ENCODE data around the gene LMTK2. TPM values are rescaled to one million over a fixed set of nuclear protein-coding genes. Genes with fewer than 3 reads are reported as not detected.
A peak's percentile ranks its signal among the peaks of the same experiment; 100 is the strongest.

LMTK2 gene
- total and polyA plus RNA-seq, 5 donors from 2014 or later: 2.0 to 28.9 (median 3.0) TPM

DNA sequence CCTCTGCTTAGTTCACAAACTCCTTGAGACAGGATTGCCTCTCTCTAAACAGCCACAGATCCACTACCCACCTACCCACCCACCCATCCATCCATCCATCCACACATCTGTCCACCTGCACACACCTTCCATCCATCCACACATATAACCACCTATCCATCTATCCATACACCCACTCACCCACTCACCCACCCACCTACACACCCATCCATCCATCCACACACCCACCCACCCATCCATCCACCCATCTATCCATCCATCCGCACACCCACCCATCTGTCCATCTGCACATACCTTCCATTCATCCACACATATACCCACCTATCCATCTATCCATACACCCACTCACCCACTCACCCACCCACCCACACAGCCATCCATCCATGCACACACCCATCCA is 135.7 kb downstream of the LMTK2 start:
- Histone ChIP-seq H3K27ac (ENCODE audit: insufficient read depth, low read length, poor library complexity, severe bottlenecking) (no peak overlapping the region), H3K9me3 (ENCODE audit: control insufficient read depth in 2 of 2, low read length in 2 of 2) (no peaks in the 10 kb centered on the region), H3K36me3 (ENCODE audit: control insufficient read depth, insufficient read depth, low read length) (peaks cover 56% of the 10 kb centered on the region), H3K4me1 (ENCODE audit: control insufficient read depth, insufficient read depth, low read length, poor library complexity, severe bottlenecking) (no peaks in the 10 kb centered on the region), H3K4me3 (ENCODE audit: low read depth, low read length) (no peak overlapping the region), H3K27me3 (ENCODE audit: control insufficient read depth, insufficient read depth, low read length) (no peaks in the 10 kb centered on the region)
- no peak for DNase-seq
- no peak for ATAC-seq (ENCODE audit: low read depth in 2 of 2)
- Mint-ChIP-seq H3K4me1 (peaks cover 0 to 24% (median 0%) of the 10 kb centered on the region in 4 donors), H3K36me3 (peaks cover 20% of the 10 kb centered on the region), H3K9me3 (no peaks in the 10 kb centered on the region), H3K4me3 (no peak overlapping the region), H3K27me3 (no peaks in the 10 kb centered on the region), H3K27ac (no peak overlapping the region)

DNA sequence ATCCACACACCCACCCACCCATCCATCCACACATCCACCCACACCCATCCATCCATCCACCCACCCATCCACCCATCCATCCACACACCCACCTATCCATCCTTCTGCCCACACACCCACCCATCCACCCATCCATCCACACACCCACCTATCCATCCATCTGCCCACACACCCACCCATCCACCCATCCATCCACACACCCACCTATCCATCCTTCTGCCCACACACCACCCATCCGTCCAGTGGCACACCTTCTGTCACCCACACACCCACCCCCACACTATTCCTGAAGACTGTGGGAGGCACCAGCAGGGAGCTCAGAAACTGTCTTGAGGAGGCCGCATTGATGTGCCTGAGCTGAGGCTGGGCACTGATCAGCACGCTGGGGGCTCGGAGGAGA is 136.3 kb downstream of the LMTK2 start:
- Histone ChIP-seq H3K27ac (ENCODE audit: insufficient read depth, low read length, poor library complexity, severe bottlenecking) (no peak overlapping the region), H3K27me3 (ENCODE audit: control insufficient read depth, insufficient read depth, low read length) (no peaks in the 10 kb centered on the region), H3K4me3 (ENCODE audit: low read depth, low read length) (no peak overlapping the region), H3K4me1 (ENCODE audit: control insufficient read depth, insufficient read depth, low read length, poor library complexity, severe bottlenecking) (peaks cover 1% of the 10 kb centered on the region), H3K36me3 (ENCODE audit: control insufficient read depth, insufficient read depth, low read length) (peaks cover 57% of the 10 kb centered on the region), H3K9me3 (ENCODE audit: control insufficient read depth in 2 of 2, low read length in 2 of 2) (no peaks in the 10 kb centered on the region)
- H3K27me3 Mint-ChIP-seq: no peaks in the 10 kb centered on the region
- peaks cover 0 to 30% (median 1%) of the 10 kb centered on the region in 4 donors for H3K4me1 Mint-ChIP-seq
- ATAC-seq (ENCODE audit: low read depth in 2 of 2): no peak
- peaks cover 22% of the 10 kb centered on the region for H3K36me3 Mint-ChIP-seq
- no peaks in the 10 kb centered on the region for H3K9me3 Mint-ChIP-seq
- H3K4me3 Mint-ChIP-seq: no peak overlapping the region
- no peak overlapping the region for H3K27ac Mint-ChIP-seq
- DNase-seq: no peak

DNA sequence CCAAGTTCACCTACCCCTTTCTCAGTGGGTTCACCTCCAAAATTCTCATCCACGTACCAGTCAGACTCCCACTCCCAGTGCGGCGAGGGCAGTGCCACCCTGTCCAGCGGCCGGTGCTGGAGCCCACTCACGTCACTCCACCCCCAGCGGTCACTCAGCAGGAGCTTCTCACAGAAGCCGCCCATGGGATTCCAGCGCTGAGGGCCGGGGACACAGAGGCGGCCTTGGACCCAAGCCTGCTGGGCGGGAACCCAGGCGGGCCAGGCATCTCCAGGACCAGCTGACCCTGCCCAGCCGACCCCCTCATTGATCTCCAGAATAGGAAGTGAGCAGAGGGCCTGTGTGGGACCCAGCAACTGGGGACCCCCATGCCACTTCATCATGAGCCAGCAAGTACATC is 138.2 kb downstream of the LMTK2 start:
- Mint-ChIP-seq H3K4me1 (peaks cover 5 to 49% (median 12%) of the 10 kb centered on the region in 4 donors), H3K27ac (peak overlapping the region in 1 of 3 donors; percentile 42), H3K4me3 (no peak overlapping the region), H3K36me3 (peaks cover 17% of the 10 kb centered on the region), H3K27me3 (no peaks in the 10 kb centered on the region), H3K9me3 (no peaks in the 10 kb centered on the region)
- Histone ChIP-seq H3K4me3 (ENCODE audit: low read depth, low read length) (no peak overlapping the region), H3K27ac (ENCODE audit: insufficient read depth, low read length, poor library complexity, severe bottlenecking) (no peak overlapping the region), H3K27me3 (ENCODE audit: control insufficient read depth, insufficient read depth, low read length) (no peaks in the 10 kb centered on the region), H3K36me3 (ENCODE audit: control insufficient read depth, insufficient read depth, low read length) (peaks cover 39% of the 10 kb centered on the region), H3K4me1 (ENCODE audit: control insufficient read depth, insufficient read depth, low read length, poor library complexity, severe bottlenecking) (peaks cover 19% of the 10 kb centered on the region), H3K9me3 (ENCODE audit: control insufficient read depth in 2 of 2, low read length in 2 of 2) (no peaks in the 10 kb centered on the region)
- ATAC-seq (ENCODE audit: low read depth in 2 of 2) (no peak), DNase-seq (no peak)

DNA sequence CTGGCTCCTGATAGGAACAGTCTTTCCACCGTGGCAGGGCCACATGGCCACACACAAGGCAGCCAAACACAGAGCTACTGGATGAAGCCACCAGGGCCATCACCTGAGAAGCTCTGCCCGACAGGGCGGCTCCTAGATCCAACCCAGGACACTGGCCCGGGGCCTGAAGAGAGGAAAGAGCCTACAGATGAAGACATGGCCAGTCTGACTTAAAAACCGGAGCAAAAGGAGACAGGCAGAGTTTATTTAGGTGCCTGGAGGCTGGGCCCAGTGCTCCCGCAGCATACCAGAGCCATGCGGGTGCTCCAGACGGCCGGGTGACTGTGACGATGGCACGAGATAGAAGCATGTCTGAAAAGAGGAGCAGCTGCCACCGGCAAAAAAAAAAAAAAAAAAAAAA is 141.5 kb downstream of the LMTK2 start:
- peak overlapping the region; percentile 85 to 97 (median 87) for H3K27ac Mint-ChIP-seq
- ATAC-seq (ENCODE audit: low read depth in 2 of 2): no peak
- no peaks in the 10 kb centered on the region for H3K27me3 Mint-ChIP-seq

DNA sequence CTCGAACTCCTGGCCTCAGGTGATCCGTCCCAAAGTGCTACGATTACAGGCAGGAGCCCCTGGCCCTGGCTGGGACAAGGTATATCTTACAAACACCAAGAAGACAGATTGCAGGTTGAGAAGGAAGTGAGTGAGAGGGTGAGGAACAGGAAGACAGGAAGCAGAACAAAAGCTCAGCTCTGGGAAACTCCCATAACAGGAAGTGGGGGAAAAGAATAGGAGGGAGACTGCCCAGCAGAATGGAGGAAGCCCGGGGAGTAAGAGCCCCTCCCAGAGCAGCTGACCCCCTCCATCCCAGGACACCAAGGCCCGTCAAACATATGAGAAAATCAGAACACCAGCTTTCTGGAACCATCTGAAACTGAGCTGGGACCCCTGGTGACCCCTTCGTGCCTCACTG is 142.4 kb downstream of the LMTK2 start:
- H3K27ac ChIP-seq (ENCODE audit: insufficient read depth, low read length, poor library complexity, severe bottlenecking): peak overlapping the region; percentile 92
- no peaks in the 10 kb centered on the region for H3K9me3 Mint-ChIP-seq

More for the DNA sequence above, 141.5 kb downstream of the LMTK2 start:
- Histone ChIP-seq H3K27ac (ENCODE audit: insufficient read depth, low read length, poor library complexity, severe bottlenecking) (peak overlapping the region; percentile 92), H3K4me3 (ENCODE audit: low read depth, low read length) (no peak overlapping the region), H3K9me3 (ENCODE audit: control insufficient read depth in 2 of 2, low read length in 2 of 2) (no peaks in the 10 kb centered on the region), H3K36me3 (ENCODE audit: control insufficient read depth, insufficient read depth, low read length) (peaks cover 26% of the 10 kb centered on the region), H3K4me1 (ENCODE audit: control insufficient read depth, insufficient read depth, low read length, poor library complexity, severe bottlenecking) (peaks cover 46% of the 10 kb centered on the region), H3K27me3 (ENCODE audit: control insufficient read depth, insufficient read depth, low read length) (no peaks in the 10 kb centered on the region)
- no peak for DNase-seq
- Mint-ChIP-seq H3K4me3 (peak overlapping the region in 3 of 4 donors; percentile 41 to 69 (median 65)), H3K4me1 (peaks cover 14 to 72% (median 27%) of the 10 kb centered on the region in 4 donors), H3K9me3 (no peaks in the 10 kb centered on the region), H3K36me3 (peaks cover 8% of the 10 kb centered on the region)

DNA sequence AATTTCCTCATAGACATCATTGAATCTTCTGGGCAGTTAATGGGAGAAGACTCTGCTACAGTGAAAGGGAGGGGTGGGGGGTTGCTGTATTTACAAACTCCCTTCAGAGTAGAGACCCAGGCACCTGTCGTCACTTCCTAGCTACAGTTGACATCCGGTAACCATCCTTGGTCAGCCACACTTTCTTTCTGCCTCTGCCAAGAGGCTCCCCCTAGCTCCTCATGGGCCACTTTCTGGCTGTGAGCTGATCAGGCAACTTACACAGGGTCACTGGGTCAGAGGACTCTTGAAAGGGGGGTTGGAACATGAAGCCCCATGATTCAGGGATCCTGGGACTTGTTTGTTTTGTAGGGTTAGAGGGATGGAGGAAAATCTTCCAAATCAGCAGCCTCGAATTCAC is 144.1 kb downstream of the LMTK2 start:
- peak; percentile 20 to 21 for ATAC-seq (ENCODE audit: low read depth in 2 of 2)
- H3K4me3 Mint-ChIP-seq: peak overlapping the region; percentile 94 to 99 (median 97)
- peak overlapping the region; percentile 97 to 99 (median 99) for H3K27ac Mint-ChIP-seq
- no peaks in the 10 kb centered on the region for H3K9me3 ChIP-seq (ENCODE audit: control insufficient read depth in 2 of 2, low read length in 2 of 2)
- H3K27me3 Mint-ChIP-seq: no peaks in the 10 kb centered on the region
- DNase-seq: peak; percentile 34 to 89 (median 70)
- H3K4me1 Mint-ChIP-seq: peaks cover 22 to 78% (median 37%) of the 10 kb centered on the region in 4 donors
- H3K4me1 ChIP-seq (ENCODE audit: control insufficient read depth, insufficient read depth, low read length, poor library complexity, severe bottlenecking): peaks cover 56% of the 10 kb centered on the region
- H3K4me3 ChIP-seq (ENCODE audit: low read depth, low read length): peak overlapping the region; percentile 85
- no peaks in the 10 kb centered on the region for H3K27me3 ChIP-seq (ENCODE audit: control insufficient read depth, insufficient read depth, low read length)
- peak overlapping the region; percentile 92 for H3K27ac ChIP-seq (ENCODE audit: insufficient read depth, low read length, poor library complexity, severe bottlenecking)
- H3K9me3 Mint-ChIP-seq: no peaks in the 10 kb centered on the region
- H3K36me3 Mint-ChIP-seq: peaks cover 14% of the 10 kb centered on the region
- H3K36me3 ChIP-seq (ENCODE audit: control insufficient read depth, insufficient read depth, low read length): peaks cover 9% of the 10 kb centered on the region

More for the DNA sequence above, 142.4 kb downstream of the LMTK2 start:
- peaks cover 8% of the 10 kb centered on the region for H3K36me3 Mint-ChIP-seq
- Histone ChIP-seq H3K9me3 (ENCODE audit: control insufficient read depth in 2 of 2, low read length in 2 of 2) (no peaks in the 10 kb centered on the region), H3K4me3 (ENCODE audit: low read depth, low read length) (peak overlapping the region; percentile 40), H3K27me3 (ENCODE audit: control insufficient read depth, insufficient read depth, low read length) (no peaks in the 10 kb centered on the region), H3K36me3 (ENCODE audit: control insufficient read depth, insufficient read depth, low read length) (peaks cover 19% of the 10 kb centered on the region), H3K4me1 (ENCODE audit: control insufficient read depth, insufficient read depth, low read length, poor library complexity, severe bottlenecking) (peaks cover 50% of the 10 kb centered on the region)
- H3K4me3 Mint-ChIP-seq: peak overlapping the region; percentile 70 to 99 (median 83)
- peak in 1 of 3 donors; percentile 49 for DNase-seq
- peak overlapping the region; percentile 97 to 99 (median 99) for H3K27ac Mint-ChIP-seq
- no peaks in the 10 kb centered on the region for H3K27me3 Mint-ChIP-seq
- H3K4me1 Mint-ChIP-seq: peaks cover 14 to 75% (median 28%) of the 10 kb centered on the region in 4 donors
- no peak for ATAC-seq (ENCODE audit: low read depth in 2 of 2)

DNA sequence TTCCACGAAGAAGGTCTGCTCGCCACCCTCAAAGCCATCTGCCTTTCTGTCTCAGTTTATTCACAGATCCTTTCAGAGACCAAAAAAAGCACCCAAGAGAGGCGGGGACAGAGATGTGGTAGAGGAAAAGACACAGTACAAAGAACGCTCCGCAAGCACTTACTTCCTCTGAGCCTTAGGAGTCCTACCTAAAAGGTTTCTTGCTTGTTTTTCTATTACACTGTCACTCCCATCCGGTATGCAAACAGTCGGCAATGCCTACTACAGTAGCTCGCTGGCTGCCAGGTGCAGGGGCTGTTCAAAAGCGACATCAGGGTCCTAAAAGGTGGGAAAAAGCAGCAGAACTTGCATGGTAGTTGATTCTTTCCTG is 144.6 kb downstream of the LMTK2 start:
- peak; percentile 28 to 91 (median 85) for DNase-seq

More for the DNA sequence above, 144.6 kb downstream of the LMTK2 start:
- peaks cover 23 to 80% (median 39%) of the 10 kb centered on the region in 4 donors for H3K4me1 Mint-ChIP-seq
- peak overlapping the region; percentile 85 for H3K4me3 ChIP-seq (ENCODE audit: low read depth, low read length)
- no peaks in the 10 kb centered on the region for H3K27me3 Mint-ChIP-seq
- H3K4me3 Mint-ChIP-seq: peak overlapping the region; percentile 94 to 99 (median 97)
- H3K27ac Mint-ChIP-seq: peak overlapping the region; percentile 97 to 99 (median 99)
- H3K9me3 ChIP-seq (ENCODE audit: control insufficient read depth in 2 of 2, low read length in 2 of 2): no peaks in the 10 kb centered on the region
- peaks cover 6% of the 10 kb centered on the region for H3K36me3 ChIP-seq (ENCODE audit: control insufficient read depth, insufficient read depth, low read length)
- ATAC-seq (ENCODE audit: low read depth in 2 of 2): peak; percentile 68 to 69
- no peaks in the 10 kb centered on the region for H3K9me3 Mint-ChIP-seq
- peaks cover 16% of the 10 kb centered on the region for H3K36me3 Mint-ChIP-seq
- H3K27me3 ChIP-seq (ENCODE audit: control insufficient read depth, insufficient read depth, low read length): no peaks in the 10 kb centered on the region
- peak overlapping the region; percentile 92 for H3K27ac ChIP-seq (ENCODE audit: insufficient read depth, low read length, poor library complexity, severe bottlenecking)
- peaks cover 56% of the 10 kb centered on the region for H3K4me1 ChIP-seq (ENCODE audit: control insufficient read depth, insufficient read depth, low read length, poor library complexity, severe bottlenecking)

Measured in CD4-positive, CD25-positive, alpha-beta regulatory T cell (primary cell).